NB4 (cell line): ENCODE results near the gene PDC.

Experiments
- CTCF ChIP-seq: IDR thresholded peaks from one replicate; pipeline ENCODE4 v1.5.1; 2012; ENCODE audit warnings: low read depth, low read length
- MAX ChIP-seq: IDR thresholded peaks from 2 replicates; pipeline ENCODE4 v1.6.1; 2011; ENCODE audit warnings: low read depth, low read length
- MYC ChIP-seq: IDR thresholded peaks from 2 replicates; pipeline ENCODE4 v1.6.1; 2011; ENCODE audit warnings: low read depth, low read length
- POLR2A ChIP-seq: IDR thresholded peaks from 2 replicates; pipeline ENCODE4 v1.6.1; 2011; ENCODE audit warnings: mild to moderate bottlenecking; ENCODE audit not compliant: insufficient read length; ENCODE audit errors: extremely low read depth

- no peak for TF ChIP-seq CTCF
- TF ChIP-seq POLR2A = no peak
- no peak for TF ChIP-seq MAX
- TF ChIP-seq MYC = no peak
Measured at GRCh38 chr1:186463511-186463910, 2.6 kb upstream of the PDC start.
